ENCODE data around the gene ZNF544.
"Not testable (repeated sequence)": the region's sequence is repeated elsewhere in the genome, so short reads cannot be mapped to it uniquely, and the experiment has no call there.

The ZNF544 gene

DNA sequence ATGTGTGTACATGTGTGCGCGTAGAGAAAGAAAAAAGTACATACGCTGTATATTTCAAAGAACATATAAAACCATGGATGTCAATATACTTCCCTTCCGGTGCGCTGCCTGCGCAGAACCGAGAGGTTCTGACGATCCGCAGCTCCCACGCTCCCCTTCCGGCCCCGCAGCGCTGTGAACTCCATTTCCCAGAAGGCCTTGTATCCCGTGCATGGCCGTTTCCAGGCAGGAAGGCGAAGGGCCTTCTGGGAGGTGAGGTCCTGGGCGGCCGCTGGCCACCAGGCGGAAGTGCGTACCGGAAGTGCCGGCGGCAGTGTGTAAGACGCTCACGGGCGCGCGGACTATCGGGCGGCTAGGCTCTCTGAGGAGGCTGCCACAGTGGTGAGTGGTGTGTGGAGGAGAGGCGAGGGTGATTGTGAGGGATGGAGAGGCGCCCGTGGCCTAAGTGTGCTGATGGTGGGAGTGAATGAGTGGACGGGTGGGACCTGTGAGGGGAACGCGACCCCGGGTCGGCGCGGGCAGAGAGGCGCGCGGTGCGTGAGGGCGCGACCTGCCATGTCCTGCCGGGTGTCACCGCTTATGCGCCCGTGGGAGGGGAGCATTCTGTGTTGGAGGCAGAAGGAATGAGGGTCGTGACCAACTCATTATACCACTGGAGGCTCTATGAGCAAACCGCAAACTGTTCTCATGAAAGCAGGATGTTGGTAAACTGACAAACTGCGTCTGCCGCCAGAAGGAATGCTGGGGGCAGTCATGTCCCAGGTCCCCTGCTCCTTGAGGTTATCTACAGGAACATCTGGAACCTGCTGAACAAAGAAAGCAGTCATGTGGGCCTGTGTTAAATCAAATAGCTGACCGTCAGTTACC lies 76.6 kb downstream of the ZNF544 start, which contains the start of gene ERVK3-1:
Gene ERVK3-1, plus strand, starts transcription at position 313 of the 867 bp plus-strand sequence. CDS start 6,792 bp downstream, outside the sequence.
- peak; percentile 97 for DNase-seq

DNA sequence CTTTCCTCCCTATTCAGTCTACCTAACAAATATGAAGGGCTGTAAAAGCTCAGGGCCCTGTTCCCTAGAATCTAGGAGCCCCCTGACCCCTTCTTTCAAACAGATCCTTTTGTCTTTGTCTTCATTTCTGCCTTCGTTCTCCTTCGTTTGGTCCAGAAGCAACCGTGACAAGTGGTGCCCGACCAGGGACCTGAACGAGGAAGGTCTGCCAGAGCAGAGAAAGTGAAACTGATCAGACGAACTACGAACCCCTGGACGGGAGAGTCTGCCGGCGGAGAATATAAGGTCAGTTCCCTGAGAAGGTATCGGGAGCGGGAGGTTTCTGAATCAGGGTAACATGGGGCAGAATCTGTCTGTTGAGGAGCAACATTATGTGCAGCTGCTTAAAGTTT lies 77.2 kb downstream of the ZNF544 start:
- peaks cover 18% of the 10 kb centered on the region for H3K9me3 Mint-ChIP-seq
- H3K27ac Mint-ChIP-seq = peak overlapping the region; percentile 98
- DNase-seq = no peak
- peaks cover 44% of the 10 kb centered on the region for H3K4me1 Mint-ChIP-seq
- H3K27me3 Mint-ChIP-seq = no peaks in the 10 kb centered on the region
- CTCF ChIA-PET = interaction anchor here (0.8 kb wide), 1 partner anchor 9 kb away, joined by 3 read pairs; no protein-coding TSS in a partner anchor
- H3K36me3 Mint-ChIP-seq = peaks cover 77% of the 10 kb centered on the region
- peak overlapping the region; percentile 93 for H3K4me3 Mint-ChIP-seq

More for the DNA sequence above, 76.6 kb downstream of the ZNF544 start, which contains the start of gene ERVK3-1:
- H3K4me1 Mint-ChIP-seq = peaks cover 44% of the 10 kb centered on the region
- no peaks in the 10 kb centered on the region for H3K27me3 Mint-ChIP-seq
- H3K9me3 Mint-ChIP-seq = peaks cover 21% of the 10 kb centered on the region
- H3K4me3 Mint-ChIP-seq = peak within 1 kb of the TSS; percentile 93
- H3K27ac Mint-ChIP-seq = peak within 1 kb of the TSS; percentile 98
- CTCF ChIA-PET = interaction anchor here (0.8 kb wide), 1 partner anchor 9 kb away, joined by 3 read pairs; no protein-coding TSS in a partner anchor
- peaks cover 76% of the 10 kb centered on the region for H3K36me3 Mint-ChIP-seq

DNA sequence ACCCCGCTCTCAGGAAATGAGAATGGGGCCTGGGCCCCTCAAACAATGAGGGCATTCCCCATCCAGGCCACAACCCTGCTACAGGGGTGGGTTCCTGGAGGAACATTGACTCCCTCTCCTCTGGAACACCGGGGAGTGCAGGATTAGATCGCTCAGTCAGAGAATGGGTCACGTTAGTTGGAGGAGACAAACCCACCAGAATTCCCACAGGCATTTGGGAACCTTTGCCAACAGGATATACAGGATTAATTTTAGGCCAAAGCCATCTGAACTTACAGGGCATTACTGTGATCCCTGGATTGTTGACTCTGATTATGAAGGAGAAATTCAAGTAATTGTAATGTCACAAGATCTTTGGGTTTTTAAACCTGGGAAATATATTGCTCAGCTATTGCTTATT lies 79.0 kb downstream of the ZNF544 start:
- CTCF ChIA-PET = interaction anchor here (0.6 kb wide), 1 partner anchor 33 kb away, joined by 3 read pairs; no protein-coding TSS in a partner anchor
- Mint-ChIP-seq H3K4me3 (no peak overlapping the region), H3K36me3 (peaks cover 79% of the 10 kb centered on the region), H3K27me3 (no peaks in the 10 kb centered on the region), H3K4me1 (peaks cover 44% of the 10 kb centered on the region), H3K27ac (no peak overlapping the region), H3K9me3 (peaks cover 20% of the 10 kb centered on the region)
- no peak for DNase-seq

DNA sequence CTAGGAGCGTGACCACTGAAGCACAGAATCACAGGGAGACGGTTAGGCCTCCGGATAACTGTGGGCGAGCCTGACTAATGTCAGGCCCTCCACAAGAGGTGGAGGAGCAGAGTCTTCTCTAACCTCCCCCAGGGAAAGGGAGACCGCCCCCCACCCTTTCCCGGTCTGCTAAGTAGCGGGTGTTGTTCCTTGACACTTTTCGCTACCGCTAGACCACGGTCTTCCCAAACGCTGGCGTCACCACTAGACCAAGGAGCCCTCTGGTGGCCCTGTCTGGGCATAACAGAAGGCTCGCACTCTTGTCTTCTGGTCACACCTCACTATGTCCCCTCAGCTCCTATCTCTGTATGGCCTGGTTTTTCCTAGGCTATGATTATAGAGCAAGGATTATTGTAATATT lies 82.0 kb downstream of the ZNF544 start:
- H3K27ac Mint-ChIP-seq, H3K4me3 Mint-ChIP-seq, CTCF ChIA-PET, H3K27me3 Mint-ChIP-seq, DNase-seq: not testable (repeated sequence)
- peaks cover 92% of the 10 kb centered on the region for H3K36me3 Mint-ChIP-seq
- peaks cover 29% of the 10 kb centered on the region for H3K4me1 Mint-ChIP-seq
- H3K9me3 Mint-ChIP-seq = peaks cover 19% of the 10 kb centered on the region

DNA sequence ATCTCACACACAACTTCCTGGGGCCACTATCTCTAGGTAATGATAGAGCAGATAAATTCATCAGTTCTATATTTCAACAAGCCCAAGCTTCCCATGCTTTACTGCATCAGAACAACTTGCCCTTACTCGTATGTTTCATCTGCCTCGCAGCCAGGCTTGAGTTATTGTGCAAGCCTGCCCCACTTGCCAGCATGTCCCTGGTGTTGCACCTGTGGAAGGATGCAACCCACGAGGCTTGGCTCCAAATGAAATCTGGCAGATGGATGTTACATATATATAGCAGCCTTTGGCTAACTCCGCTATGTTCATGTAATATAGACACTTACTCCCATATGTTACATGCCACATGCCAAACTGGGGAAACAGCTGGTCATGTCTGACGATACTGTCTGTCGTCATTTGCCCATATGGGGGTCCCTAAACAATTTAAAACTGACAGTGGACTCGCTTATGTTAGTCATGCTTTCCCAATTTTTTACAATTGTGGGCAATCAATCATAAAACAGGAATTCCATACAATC lies 82.7 kb downstream of the ZNF544 start:
- Mint-ChIP-seq H3K4me1 (peaks cover 22% of the 10 kb centered on the region), H3K4me3 (no peak overlapping the region), H3K9me3 (peaks cover 17% of the 10 kb centered on the region), H3K27ac (no peak overlapping the region), H3K27me3 (no peaks in the 10 kb centered on the region), H3K36me3 (peaks cover 93% of the 10 kb centered on the region)
- DNase-seq = no peak
- CTCF ChIA-PET = no interaction called here

Data from activated naive CD4-positive, alpha-beta T cell treated with anti-CD3 and anti-CD28 coated beads, Interleukin-2, amount 10 ng/mL, durations not matched to agents 7 days and 5 days (primary cell).